ENCODE data around the gene BABAM2.

The BABAM2 gene

DNA sequence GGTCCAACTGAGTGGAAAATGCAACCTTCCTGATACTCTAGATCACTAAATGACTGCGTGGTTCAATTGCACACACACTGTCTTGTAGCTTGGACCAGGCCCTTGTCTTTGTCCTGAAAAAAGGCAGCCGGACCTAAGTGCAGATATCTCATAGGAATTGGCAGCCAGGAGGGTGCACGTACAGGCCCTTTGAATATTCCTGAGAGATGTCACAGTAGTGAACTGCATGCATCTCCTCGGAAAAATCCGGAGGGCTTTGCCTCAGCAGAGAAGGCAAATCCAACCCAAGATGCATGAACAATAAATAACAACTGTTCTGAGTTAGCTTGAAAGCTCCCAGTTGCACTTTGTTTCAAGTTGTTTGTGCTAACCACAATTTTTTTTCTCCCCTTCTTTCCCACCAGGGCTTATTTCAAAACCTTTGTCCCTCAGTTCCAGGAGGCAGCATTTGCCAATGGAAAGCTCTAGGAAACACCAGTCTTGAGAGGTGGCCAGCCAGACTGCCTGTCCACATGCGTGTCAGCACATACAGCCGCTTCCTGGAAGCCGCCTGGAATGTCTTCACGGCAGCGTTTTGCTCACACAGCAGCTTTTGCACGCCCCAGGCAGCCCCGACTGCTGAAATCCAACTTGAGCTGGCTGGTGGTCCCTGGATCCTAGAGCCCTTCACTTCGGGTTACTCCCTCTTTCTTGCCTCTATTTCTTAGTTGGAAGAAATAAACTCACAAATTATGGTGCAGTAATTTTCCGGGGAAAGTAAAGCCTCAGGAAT is 447.7 kb downstream of the BABAM2 start:
- Mint-ChIP-seq H3K9me3 (no peaks in the 10 kb centered on the region), H3K36me3 (ENCODE audit: low read depth) (peaks cover 3% of the 10 kb centered on the region), H3K4me3 (no peak overlapping the region), H3K27ac (no peak overlapping the region), H3K27me3 (no peaks in the 10 kb centered on the region), H3K4me1 (no peaks in the 10 kb centered on the region)
- no peak for ATAC-seq
- no peak for DNase-seq

DNA sequence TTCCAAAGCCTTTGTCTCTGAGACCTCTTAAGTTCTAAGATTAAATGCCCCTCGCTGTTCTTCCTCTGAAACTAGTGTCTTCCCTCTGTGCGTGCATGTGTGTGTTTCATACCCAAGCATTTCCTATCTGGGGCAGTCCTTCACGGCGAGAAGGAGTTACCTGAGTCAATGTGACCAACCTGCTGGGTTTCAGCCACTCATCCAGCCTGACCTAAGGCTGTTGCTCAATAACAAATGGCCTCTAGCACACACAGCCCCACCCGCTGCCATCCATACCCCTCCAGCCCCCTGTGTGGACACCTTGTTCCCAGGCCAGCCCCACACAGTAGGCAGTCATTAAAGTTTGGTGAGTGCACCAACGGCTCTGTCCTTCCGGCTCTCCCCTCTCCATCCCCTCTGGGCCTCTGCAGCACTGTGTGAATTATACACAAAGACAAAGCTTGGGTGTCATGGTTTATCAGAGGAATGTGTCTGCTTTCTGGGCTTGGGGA is 448.3 kb downstream of the BABAM2 start:
- ATAC-seq (no peak), DNase-seq (no peak)
- no peaks in the 10 kb centered on the region for H3K27me3 Mint-ChIP-seq
- no peak overlapping the region for H3K4me3 Mint-ChIP-seq
- peaks cover 3% of the 10 kb centered on the region for H3K36me3 Mint-ChIP-seq (ENCODE audit: low read depth)
- H3K9me3 Mint-ChIP-seq: no peaks in the 10 kb centered on the region
- H3K27ac Mint-ChIP-seq: no peak overlapping the region
- no peaks in the 10 kb centered on the region for H3K4me1 Mint-ChIP-seq

DNA sequence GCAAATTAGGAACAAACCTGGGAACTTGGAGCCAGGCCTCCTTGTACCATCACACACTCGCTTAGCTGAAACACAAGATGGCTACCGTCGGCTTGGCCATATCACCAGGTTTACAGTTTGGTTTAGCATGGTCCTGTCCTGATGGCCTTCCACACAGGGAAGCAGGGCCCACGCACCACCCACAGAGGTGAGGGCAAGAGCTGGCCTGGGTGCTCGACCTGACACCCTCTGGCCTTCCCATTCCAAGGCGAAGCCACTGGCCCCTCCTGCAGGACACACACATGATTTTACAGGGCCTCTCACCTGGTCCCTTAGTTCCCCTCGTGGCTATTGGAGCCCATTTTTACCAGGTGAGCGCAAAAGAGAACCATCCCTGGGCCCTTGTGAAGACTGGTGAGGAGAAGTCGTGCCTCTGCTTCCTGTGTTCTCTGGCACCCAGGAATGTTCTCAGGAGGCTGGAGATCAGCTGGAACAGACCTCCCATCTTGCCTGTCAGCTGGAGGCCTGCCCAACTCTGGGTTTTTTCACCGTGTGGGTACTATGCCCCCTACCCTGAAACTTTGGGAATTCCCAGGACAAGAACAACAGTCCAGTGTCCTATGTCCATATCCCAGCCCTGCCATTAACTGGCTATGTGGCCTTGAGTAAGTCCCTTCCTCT is 449.1 kb downstream of the BABAM2 start:
- H3K4me1 Mint-ChIP-seq: no peaks in the 10 kb centered on the region
- ATAC-seq (no peak), DNase-seq (no peak)
- H3K36me3 Mint-ChIP-seq (ENCODE audit: low read depth): peaks cover 3% of the 10 kb centered on the region
- H3K9me3 Mint-ChIP-seq: no peaks in the 10 kb centered on the region
- no peak overlapping the region for H3K4me3 Mint-ChIP-seq
- no peaks in the 10 kb centered on the region for H3K27me3 Mint-ChIP-seq
- no peak overlapping the region for H3K27ac Mint-ChIP-seq

DNA sequence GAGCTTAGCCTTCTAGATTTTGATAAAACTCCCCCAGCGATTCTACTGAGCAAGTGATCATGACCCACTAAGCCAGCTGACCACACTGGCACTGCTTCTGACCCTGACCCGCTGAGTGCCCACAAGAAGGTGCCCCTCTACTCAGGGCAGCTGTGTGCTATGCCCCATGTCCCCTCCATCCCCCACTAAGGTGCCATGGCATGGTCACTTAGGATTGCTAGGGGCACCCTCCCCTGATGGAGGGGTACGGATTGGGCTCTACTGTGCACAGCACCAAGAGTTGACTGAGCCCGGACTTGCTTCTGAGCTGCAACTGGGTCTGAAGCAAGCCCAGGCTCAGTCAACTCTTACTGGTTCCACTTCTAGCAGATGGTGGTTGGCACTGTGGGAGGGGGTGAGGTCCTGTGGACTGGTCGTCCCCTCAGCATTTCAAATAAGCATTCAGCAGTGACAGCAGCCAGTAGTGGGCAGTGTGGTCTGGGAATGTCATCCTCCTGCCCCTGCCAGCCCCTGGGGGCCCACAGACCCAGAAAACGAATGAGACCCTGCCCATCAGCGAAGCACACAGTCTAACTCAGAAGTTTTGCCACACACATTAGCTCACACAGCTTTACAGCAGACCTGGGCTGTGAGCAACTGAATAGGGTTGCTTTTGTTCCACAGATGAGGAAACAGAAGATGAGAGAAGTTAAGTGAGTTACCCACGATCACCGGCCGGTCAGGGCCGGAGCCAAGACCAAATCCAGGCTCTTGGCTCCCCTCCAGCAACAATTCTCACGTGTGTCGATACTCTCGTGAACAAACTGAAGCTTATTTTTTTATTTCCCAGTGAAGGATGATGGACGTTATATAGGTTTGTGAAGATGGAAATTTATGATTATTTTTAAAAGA is 450.0 kb downstream of the BABAM2 start:
- Mint-ChIP-seq H3K36me3 (ENCODE audit: low read depth) (peaks cover 3% of the 10 kb centered on the region), H3K4me1 (no peaks in the 10 kb centered on the region), H3K9me3 (no peaks in the 10 kb centered on the region), H3K27me3 (no peaks in the 10 kb centered on the region), H3K4me3 (no peak overlapping the region), H3K27ac (no peak overlapping the region)
- DNase-seq: no peak
- ATAC-seq: no peak

DNA sequence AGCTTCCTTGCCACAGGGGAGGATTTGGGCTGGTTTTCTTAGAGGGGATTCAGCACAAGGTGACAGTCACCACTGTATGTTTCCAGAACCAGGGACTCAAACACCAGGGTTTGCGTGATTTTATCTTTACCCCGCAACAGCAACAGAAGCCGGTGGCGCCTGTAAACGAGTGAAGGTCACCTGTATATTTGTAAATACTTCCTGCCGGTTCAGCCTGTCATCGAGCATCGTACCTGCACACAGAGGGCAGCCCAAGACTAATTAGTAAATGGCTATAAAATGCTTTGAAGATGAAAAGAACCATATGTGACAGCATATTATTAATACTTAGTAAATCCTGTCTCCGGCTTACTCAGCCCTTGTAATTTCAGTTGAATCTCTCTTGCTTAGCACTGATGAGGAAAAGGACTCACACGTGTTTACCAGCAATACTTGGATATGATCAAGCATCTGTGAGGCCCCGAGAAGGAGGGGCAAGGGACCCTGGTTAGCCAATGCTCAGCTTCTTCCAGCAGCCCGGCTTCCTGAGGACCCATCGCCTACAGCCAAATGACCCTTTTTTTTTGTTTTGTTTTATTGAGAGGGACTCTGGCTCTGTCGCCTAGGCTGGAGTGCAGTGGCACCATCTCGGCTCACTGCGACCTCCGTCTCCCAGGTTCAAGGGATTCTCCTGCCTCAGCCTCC is 450.8 kb downstream of the BABAM2 start:
- DNase-seq (no peak), ATAC-seq (no peak)
- Mint-ChIP-seq H3K27ac (no peak overlapping the region), H3K9me3 (no peaks in the 10 kb centered on the region), H3K36me3 (ENCODE audit: low read depth) (peaks cover 3% of the 10 kb centered on the region), H3K4me3 (no peak overlapping the region), H3K4me1 (no peaks in the 10 kb centered on the region), H3K27me3 (no peaks in the 10 kb centered on the region)

DNA sequence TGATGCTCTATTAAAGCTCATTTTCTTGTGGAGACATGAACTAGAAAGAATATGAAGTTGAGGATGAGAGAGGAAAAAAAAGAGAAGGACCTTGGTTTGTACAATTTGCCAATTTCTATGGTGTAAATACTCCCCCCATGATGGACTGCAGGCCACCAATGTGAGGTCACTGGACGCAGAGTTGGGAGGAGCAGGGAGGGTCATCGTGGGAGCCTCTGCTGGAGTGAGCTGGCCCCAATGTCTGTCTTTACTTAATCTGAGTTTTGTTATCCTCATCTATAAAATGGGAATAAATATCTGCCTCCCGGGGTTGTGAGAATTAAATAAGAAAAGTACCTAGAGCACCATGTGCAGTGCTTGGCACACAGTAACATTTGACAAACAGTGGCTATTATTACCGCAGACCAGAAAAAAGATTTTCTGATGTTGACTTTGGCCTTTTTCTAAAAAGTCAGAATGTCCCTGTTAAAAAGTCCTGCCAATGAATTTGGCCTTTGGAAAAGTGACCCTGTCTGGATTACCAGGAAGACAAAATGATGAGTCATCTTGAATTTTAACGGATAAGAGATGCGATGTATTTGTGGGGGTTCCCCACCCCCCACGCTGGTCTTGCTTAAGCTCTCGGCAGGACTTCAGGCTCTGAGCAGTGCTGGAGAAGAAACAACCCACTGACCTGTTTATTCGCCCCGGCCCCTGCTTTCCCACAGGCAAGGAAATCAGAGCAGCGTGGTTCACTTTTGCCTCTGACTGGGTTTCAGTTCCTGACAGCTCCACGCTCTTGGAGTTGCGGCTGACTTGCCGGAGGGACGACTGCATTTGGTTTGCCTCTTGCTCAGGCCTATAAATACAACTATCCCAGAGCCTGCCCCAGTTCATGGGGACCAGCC is 451.8 kb downstream of the BABAM2 start:
- Mint-ChIP-seq H3K27ac (peak overlapping the region; percentile 31), H3K4me3 (no peak overlapping the region), H3K9me3 (no peaks in the 10 kb centered on the region), H3K36me3 (ENCODE audit: low read depth) (peaks cover 3% of the 10 kb centered on the region), H3K27me3 (no peaks in the 10 kb centered on the region), H3K4me1 (peaks cover 6% of the 10 kb centered on the region)
- ATAC-seq: no peak
- no peak for DNase-seq

DNA sequence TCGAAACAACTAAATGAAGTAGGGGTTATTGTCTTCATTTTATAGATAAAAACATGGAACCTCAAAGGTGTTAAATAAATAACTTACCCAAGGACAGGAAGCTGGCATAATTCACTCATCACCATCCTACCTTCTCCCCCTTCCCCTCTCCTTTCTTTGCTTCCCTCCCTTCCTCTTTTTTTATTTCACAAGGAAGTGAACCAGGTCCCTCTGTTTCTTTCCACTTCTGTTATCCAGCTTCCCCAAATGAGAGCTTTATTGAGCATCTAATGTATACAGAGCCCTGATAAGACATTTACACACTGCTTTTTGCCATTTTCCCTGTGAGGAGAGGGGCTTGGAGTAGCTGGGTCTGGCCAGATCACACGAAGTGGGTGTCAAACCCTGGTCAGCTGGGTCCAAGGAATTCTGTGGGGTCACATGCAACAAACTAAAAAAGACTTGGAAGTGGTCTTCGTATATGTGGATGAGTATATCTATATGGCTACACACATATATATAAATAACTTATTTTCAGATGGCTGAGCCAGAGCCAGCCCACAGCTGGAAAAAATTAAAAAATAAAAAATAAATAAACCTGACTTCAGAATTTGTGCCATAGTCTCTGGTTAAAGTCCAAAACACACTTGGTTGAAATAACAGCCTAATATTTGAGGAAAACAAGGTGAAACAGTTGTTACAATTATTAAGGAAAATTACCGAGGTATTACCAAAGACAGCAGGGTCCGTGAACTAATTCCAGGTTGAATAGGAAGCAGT is 452.8 kb downstream of the BABAM2 start:
- H3K4me3 Mint-ChIP-seq: no peak overlapping the region
- peaks cover 3% of the 10 kb centered on the region for H3K36me3 Mint-ChIP-seq (ENCODE audit: low read depth)
- no peak overlapping the region for H3K27ac Mint-ChIP-seq
- no peaks in the 10 kb centered on the region for H3K27me3 Mint-ChIP-seq
- no peaks in the 10 kb centered on the region for H3K9me3 Mint-ChIP-seq
- no peak for DNase-seq
- ATAC-seq: no peak
- peaks cover 16% of the 10 kb centered on the region for H3K4me1 Mint-ChIP-seq

DNA sequence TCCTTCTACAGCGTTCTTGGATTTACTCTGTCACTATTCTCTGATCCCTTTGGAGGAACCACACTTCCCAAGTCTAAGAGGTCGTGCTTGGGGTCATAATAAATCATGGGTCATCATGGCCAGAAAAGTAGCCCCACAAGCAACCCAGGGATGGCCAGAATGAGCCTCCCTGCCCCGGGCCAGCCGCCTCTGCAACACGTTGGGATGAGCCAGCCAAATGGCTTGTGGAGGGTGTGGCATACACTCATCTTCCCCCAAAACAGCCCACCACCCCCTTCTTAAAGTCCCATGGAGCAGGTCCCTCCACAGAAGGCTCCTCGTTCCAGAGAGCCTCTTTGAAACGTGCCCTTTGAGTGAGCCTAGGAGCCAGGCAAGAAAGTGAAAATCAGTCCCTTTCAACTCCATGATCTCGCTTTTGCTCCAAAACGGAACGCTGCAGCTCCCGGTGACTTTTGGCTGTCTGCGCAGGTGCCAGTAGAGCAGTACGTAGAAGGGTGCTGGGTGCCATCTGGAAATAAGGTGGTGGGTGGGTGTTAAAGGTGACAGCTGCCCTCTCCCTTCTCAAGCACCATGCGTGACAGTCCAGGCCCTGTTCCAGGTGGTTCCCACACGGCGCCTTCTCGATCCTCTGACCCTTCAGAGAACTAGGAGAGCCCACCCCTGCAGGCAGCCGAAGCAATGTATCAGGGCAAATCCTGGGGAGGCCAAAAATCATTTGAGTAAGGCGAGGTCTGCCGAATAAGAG is 453.6 kb downstream of the BABAM2 start:
- ATAC-seq: no peak
- DNase-seq: no peak
- Mint-ChIP-seq H3K4me3 (no peak overlapping the region), H3K9me3 (no peaks in the 10 kb centered on the region), H3K36me3 (ENCODE audit: low read depth) (no peaks in the 10 kb centered on the region), H3K27me3 (no peaks in the 10 kb centered on the region), H3K27ac (no peak overlapping the region), H3K4me1 (peaks cover 24% of the 10 kb centered on the region)

DNA sequence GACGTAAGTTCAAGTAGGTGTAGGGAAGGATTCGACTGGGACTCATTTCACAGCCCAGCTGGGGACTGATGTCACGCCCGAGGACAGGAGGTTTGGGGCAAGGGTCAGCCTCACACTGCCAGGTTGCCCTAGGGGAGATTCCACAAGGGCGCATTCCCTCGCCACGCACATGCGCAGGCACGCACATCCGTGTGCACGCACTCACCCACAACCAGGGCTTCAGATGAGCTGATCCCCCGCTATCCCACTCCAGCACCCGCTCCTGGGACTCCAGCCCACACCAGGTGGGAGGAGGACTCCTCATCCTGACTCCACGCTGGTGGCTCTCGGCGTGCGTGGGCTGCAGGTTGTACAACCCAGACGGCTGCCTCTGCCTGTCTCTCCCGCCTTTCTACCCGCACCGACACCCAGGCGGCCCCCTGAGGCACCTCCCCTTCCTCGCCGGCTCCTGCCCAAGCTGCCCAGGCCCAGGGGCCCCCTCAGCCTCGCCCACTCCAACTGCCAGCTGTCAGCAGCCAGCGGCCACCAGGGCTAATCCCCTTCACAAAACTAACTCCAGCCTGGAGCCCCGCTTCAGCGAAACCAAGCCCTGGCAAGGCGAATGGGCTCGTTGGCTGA is 454.3 kb downstream of the BABAM2 start:
- ATAC-seq (no peak), DNase-seq (no peak)
- Mint-ChIP-seq H3K4me3 (no peak overlapping the region), H3K27ac (no peak overlapping the region), H3K36me3 (ENCODE audit: low read depth) (no peaks in the 10 kb centered on the region), H3K27me3 (no peaks in the 10 kb centered on the region), H3K9me3 (no peaks in the 10 kb centered on the region), H3K4me1 (peaks cover 27% of the 10 kb centered on the region)

DNA sequence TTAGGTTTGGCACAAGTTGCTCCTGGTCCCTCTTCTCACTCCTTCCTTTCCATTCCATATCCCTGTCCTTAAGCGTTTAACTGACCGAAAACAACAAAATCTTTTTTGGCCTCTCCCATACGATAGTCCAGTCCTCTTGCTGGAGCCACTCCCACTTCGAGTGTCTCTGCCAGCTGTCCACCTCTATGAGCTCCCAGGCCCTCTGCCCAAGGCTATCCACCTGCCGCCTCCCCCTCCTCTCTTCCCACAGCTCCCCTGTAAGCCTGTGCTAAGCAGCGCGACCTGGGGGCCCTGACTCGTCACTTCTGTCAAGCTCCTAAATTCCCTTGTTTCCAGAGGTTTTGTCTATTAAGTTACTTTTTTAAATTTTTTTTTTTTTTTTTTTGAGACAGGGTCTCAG is 455.1 kb downstream of the BABAM2 start:
- DNase-seq (no peak), ATAC-seq (no peak)
- Mint-ChIP-seq H3K36me3 (ENCODE audit: low read depth) (no peaks in the 10 kb centered on the region), H3K9me3 (no peaks in the 10 kb centered on the region), H3K27ac (no peak overlapping the region), H3K4me1 (peaks cover 28% of the 10 kb centered on the region), H3K4me3 (no peak overlapping the region), H3K27me3 (no peaks in the 10 kb centered on the region)

DNA sequence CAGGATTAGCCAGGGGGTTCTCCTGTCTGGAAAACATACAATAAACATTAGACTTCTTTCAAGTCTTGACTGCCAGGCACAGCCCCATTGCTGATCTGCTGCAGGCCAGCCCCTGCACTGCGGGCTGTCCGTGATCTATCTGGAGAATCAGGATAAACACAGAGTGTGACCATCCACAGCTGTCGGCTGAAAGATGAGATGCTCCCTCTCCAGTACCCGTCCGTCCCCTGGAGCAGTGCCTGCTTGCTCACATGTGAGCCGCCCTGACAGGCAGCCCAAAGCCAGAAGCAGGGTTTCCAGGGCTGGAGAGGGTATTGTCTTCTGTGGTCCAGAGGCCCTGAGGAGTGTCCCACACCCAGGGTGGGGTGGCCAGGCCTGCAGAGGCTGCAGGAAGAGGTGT is 456.1 kb downstream of the BABAM2 start:
- DNase-seq: no peak
- no peak for ATAC-seq
- H3K9me3 Mint-ChIP-seq: no peaks in the 10 kb centered on the region
- peak overlapping the region; percentile 31 for H3K27ac Mint-ChIP-seq
- H3K4me1 Mint-ChIP-seq: peaks cover 38% of the 10 kb centered on the region
- no peak overlapping the region for H3K4me3 Mint-ChIP-seq
- H3K27me3 Mint-ChIP-seq: no peaks in the 10 kb centered on the region
- H3K36me3 Mint-ChIP-seq (ENCODE audit: low read depth): no peaks in the 10 kb centered on the region

DNA sequence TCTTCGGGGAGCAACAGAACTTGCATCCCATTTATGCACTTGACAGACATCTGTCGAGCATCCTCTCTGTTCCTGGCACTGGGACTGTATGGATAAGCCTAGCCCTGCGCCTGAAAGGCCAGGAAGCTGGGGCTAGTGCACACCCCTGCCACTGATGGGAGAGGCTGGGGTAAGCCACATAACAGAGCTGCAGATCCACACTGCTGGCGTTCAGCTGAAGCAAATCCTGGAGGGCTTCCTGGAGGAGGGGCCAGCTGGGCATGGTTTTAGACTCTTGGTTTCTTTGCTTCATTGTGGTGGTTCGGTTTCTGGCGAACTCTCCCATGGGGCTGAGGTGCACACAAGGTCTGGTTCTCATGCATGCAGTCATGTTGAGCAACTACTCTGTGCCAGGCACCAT is 456.7 kb downstream of the BABAM2 start:
- no peaks in the 10 kb centered on the region for H3K9me3 Mint-ChIP-seq
- H3K27me3 Mint-ChIP-seq: no peaks in the 10 kb centered on the region
- H3K36me3 Mint-ChIP-seq (ENCODE audit: low read depth): no peaks in the 10 kb centered on the region
- H3K4me1 Mint-ChIP-seq: peaks cover 44% of the 10 kb centered on the region
- H3K27ac Mint-ChIP-seq: peak overlapping the region; percentile 67
- no peak for ATAC-seq
- peak overlapping the region; percentile 54 for H3K4me3 Mint-ChIP-seq
- no peak for DNase-seq
